Inflammatory macrophage treated with lipopolysaccharide for 1 hour (primary cell): ENCODE measurements around the gene NKX6-2.
"Not testable (repeated sequence)": the region's sequence is repeated elsewhere in the genome, so short reads cannot be mapped to it uniquely, and the experiment has no call there.

Experiments used
- DNase-seq, 2 donors: peaks; one replicate each; pipeline ENCODE4 v3.0.0-alpha.2; 2020 to 2022

The NKX6-2 gene

GRCh38 chr10:132777441-132777840, 8.5 kb downstream of the NKX6-2 start:
- DNase-seq: no peak

GRCh38 chr10:132776821-132777220, 9.1 kb downstream of the NKX6-2 start:
- no peak for DNase-seq

GRCh38 chr10:132776186-132776585, 9.8 kb downstream of the NKX6-2 start:
- DNase-seq: no peak

DNA sequence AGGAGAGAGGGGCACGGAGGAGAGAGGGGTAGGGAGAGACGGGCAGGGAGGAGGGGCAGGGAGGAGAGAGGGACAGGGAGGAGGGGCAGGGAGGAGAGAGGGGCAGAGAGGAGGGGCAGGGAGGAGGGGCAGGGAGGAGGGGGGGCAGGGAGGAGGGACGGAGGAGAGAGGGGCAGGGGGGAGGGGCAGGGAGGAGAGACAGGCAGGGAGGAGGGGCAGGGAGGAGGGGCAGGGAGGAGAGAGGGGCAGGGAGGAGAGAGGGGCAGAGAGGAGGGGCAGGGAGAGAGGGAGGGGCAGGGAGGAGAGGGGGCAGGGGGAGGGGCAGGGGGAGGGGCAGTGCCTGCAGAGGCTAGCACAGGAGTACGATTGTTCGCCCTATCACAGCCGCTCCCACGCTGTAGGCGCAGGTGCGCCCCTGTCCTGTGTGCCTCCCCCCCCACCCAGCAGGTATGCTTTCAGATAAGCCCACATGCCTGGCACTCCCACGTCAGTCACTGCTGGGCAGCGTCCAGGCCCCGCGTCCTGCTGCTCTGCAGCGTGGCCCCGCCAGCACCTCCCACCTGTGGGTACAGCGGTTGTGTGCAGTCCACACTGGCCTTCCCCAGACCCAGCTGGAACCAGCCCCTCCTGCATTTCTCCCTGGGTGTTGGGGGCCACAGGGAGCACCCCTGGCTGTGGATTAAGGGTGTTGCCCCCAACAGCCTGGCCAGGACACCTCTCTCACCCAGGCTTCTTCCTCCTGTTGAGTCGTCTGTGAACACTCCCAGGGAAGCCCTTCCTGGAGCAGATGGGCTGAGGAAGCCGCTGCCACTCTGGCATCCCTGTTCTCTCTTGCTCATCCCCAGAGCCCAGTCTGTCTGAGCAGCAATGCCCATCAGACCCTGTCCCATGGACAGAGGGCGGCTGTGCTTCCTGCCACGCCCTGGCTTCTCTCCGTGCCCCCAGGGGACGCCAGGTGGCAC, 10.8 kb downstream of the NKX6-2 start:
- DNase-seq: no peak

DNA sequence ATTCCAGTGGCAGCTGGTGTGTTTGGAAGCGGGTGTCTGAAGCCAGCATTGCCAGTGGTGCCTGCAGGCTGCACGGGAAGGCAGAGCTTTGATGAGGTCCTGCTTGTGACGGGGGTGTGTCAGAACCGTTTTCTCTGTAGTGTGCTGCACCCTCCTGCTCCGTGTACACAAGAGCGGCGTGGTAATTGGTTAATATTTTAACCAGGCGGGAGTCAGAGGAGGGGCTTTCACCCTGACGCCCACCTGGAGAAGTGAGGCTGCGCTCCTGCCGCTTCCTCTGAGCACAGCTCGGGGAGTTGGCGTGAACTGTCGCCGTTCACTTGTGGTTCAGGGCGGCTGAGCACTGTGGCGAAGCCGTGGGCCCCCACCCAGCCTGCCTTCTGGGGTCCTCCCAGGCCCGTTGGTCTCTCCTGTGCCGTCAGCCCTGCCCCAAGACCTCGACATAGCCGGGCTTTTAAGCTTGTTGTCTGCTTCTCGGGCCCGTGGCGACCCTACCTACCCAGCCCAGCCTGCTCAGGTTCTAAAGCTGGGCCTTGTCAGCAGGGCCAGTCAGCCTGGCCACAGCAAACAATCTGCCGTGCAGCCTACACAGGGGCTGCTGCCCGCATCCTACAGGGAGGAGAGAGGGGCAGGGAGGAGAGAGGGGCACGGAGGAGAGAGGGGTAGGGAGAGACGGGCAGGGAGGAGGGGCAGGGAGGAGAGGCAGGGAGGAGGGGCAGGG, 11.6 kb downstream of the NKX6-2 start:
- DNase-seq: no peak

DNA sequence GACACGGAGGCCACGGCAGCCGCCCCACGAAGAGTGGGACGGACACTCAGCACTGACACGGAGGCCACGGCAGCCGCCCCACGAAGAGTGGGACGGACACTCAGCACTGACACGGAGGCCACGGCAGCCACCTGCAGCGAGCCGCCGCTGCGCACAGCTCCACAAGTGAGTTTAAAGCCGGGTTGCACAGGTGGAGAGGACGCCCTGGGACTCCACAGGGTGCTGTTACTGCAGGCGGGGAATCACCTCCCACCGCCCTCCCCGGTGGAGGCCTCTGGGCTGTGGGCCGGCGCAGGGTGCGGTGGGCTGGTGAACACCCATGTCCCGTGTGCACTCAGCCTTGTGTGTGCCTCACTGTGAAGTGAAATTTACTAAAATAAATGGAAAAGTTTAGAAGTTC, 13.1 kb downstream of the NKX6-2 start:
- not testable (repeated sequence) for DNase-seq

DNA sequence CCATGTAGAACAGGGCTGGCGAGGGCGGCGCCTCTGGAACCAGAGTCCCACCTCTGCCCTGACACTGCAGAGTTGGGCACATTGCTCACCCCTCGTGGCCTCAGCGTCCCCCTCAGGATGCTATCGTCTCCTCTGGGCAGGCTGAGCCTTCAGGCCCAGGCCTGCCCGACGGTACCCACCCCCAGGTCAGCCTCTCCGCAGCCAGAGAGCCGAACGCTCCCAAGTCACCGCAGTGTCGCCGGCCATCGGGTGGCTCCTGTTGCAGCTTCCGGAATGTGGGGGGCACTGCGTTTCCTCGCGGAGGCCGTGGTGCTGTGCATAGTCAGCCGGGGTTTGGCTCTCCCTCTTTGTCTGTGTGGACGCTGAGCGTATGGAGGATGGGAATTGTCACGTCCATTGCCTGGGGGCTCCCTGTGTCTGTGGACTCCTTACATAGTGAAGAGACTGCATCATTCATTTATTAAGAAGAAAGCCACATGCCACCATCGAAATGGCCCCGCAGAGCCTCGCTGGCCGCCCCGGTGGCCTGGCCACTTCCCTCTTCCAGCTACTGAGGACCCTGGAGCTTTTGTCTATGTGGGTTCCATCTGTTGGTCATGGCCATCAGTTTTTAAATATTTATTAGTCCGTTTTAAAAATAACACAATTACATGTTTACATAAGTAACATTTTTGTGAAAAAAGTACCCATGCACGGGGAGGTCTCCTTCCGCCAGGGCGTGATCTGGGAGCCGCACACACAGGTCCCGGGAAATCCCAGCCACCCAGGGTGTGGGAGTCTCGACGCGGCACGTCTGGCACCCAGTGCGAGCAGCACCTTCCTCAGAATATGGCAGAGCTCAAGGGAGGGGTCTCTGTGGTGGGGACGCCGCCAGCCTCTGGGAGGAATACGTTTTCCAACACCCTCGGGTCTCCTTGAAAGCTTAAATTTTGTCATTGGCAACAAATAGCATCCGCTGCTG, 15.6 kb downstream of the NKX6-2 start:
- no peak for DNase-seq

GRCh38 chr10:132768346-132769248, 17.4 kb downstream of the NKX6-2 start:
- no peak for DNase-seq

GRCh38 chr10:132766291-132766690, 19.7 kb downstream of the NKX6-2 start:
- no peak for DNase-seq

DNA sequence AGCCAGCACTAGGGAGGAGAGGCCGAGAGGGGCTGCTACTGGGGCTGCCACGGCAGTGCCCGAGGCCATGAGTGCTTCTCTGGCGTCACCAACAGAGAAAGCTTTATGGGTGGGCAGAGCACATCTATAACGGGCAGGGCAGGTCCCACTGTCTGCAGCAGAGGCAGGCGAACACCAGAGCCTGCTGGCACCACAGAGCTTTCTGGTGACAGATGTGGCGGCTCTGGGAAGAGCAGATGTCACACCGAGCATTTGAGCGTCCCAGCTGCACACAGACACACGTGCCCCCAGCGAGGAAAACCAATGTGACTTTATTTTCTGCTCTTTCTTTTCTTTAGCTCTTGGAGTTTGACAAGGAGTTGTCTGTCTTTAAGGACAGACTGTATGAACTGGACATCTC, 20.5 kb downstream of the NKX6-2 start:
- DNase-seq: no peak

DNA sequence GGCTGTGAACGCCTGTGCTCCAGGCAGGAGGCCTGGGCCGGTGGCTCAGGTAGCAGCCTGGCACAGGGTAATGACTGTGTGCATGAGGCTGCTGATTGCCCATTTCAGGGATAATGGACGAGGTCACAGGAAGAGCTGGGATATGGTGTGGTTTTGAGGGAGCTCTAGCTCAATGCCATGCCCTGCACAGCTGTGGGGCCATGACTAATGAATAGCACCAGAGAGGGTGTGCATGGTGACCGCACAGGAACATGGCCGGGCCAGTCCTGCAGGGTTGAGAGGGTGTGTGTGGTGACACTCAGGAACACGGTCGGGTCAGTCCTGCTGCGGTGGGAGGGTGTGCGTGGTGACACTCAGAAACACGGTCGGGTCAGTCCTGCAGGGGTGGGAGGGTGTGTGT, 21.8 kb downstream of the NKX6-2 start:
- DNase-seq: no peak

- DNase-seq: no peak
These were observed 22.4 kb downstream of the NKX6-2 start for GRCh38 chr10:132763545-132763944.

DNA sequence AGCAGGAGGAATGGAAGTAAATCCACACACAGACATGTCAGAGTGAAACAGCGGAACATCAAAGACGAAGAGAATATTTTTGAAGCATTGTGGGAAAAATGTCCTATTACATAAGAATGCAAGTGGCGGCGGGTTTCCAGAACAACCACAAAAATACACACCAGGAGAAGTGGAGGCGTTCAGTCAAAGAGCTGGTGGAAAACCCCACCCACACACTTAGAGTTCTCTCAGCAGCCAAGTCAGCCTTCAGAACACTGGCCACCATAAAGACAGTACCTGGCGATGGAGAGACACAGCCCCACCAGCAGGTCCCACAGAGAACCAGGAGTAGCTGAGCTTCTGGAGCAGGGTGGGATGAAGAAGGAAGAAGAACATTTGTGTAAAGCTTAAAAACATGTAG, 23.7 kb downstream of the NKX6-2 start:
- peak; percentile 43 to 84 for DNase-seq

DNA sequence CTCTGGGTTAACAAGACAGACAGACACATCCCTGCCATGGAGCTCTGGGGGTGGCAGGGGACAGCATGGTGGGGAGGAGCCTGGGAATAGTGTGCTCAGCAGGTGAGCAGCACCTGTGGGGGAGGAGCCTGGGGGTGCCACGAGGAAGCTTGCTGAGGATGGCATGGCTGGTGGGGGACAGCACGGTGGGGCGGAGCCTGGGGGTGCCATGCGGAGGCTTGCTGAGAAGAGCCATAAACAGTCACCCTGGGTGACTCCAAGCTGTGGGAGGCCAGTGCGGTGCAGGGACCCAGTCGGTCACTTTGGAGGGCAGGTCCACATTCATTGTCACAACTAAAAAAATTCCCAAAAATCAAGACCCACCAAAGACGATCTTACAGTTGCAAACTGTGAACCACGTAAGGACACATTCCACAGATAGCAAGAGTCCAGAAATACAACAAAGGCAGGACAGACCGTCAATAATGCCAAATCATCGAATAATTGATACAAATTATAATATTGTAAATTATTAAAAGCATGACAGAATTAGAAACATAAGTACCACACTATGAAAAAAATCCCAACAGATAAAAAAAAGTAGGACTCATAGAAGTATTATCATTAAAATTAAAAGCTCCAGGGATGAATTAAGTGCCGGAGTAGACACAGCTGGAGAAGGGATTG, 24.4 kb downstream of the NKX6-2 start:
- no peak for DNase-seq

GRCh38 chr10:132758865-132759264, 27.1 kb downstream of the NKX6-2 start:
- DNase-seq: no peak

- no peak for DNase-seq
These were observed 28.8 kb downstream of the NKX6-2 start for GRCh38 chr10:132757171-132757570.

DNA sequence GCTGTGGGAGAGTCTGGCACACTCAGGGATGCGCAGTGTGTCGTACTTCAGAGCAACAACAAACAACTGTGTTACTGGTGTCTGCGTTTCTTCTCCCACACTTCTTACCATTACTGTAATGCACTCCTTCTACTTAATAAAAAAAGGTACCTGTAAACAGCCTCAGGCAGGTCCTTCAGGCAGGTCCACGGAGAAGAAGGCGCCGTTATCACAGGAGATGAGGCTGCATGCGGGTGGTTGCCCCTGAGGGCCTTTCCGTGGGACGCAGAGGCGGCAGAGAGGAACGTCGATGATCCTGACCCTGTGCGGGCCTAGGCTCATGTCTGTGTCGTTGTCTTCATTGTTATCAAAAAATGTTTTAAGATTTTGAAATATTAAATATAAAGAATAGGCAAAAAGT, 29.4 kb downstream of the NKX6-2 start:
- DNase-seq: no peak

DNA sequence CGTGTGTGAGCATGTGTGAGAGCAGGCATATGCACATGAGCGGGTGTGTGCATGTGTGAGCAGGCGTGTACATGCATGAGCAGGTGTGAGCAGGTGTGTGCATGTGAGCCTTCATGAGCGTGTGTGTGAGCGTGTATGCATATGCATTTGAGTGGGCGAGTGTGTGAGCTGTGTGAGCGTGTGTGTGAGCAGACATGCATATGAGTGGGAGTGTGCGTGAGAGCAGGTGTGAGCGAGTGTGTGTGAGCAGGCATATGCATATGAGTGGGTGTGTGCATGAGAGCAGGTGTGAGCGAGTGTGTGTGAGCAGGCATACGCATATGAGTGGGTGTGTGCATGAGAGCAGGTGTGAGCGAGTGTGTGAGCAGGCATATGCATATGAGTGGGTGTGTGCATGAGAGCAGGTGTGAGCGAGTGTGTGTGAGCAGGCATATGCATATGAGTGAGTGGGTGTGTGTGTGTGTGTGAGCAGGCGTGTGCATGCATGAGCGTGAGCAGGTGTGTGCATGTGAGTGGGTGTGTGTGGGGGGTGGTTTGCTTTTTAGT, 30.7 kb downstream of the NKX6-2 start:
- no peak for DNase-seq

- DNase-seq: peak in 1 of 2 donors; percentile 4
These were observed 31.9 kb downstream of the NKX6-2 start for GRCh38 chr10:132754071-132754470.

DNA sequence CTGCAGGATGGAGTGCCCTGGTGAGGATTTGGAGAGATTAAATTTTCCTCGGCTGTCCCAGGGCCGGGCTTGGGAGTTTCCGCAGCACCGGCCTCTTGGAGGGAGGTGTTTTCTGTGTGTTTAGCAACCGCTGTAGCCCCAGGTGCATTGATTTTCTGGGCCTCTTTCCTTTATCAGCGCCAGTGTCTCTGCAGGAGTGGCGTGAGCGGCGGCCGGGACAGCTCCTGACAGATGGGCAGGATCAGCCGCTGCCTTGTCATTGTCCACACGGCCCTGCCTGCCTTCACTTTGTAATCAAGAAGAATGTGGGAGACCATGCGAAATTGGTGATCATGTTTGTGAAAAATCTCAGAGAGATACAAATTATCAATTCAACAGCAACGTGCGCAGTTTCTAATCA, 32.4 kb downstream of the NKX6-2 start:
- DNase-seq: no peak

DNA sequence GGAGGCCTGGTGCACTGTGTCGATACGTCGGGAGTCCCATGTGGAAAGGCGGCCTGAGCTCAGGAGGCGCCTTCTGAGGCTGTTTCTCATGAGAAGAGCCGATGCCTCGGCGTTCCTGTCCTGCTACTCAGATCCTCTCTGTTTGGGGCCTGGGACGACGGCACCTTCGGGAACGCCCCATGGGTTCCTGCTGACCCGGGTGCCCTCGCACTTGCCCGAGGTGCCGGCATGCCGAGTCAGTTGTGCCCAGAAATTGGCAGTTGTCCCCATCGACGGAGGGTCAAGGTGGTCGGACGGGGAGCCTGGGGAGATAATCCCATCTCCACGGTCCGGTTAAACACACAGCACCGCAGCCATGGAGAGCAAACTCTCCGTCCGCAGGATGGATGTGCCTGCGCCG, 33.0 kb downstream of the NKX6-2 start:
- no peak for DNase-seq
